ENCODE results near the gene SLC7A4.
"Not testable (repeated sequence)": the region's sequence is repeated elsewhere in the genome, so short reads cannot be mapped to it uniquely, and the experiment has no call there.

DNA sequence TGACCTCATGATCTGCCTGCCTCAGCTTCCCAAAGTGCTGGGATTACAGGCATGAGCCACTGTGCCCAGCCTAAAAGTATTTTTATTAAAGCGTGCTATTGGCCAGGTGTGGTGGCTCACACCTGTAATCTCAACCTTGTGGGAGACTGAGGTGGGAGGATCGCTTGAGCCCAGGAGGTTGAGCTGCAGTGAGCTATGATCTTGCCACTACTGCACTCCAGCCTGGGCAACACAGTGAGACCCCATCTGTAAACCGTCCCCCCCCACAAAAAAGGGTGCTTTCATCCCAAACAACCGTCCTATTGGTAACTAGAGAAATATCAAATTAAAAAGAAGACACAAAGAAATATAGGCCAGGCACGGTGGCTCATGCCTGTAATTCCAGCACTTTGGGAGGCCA, 6.8 kb upstream of the SLC7A4 start:
- TF ChIP-seq, protein P1, sequence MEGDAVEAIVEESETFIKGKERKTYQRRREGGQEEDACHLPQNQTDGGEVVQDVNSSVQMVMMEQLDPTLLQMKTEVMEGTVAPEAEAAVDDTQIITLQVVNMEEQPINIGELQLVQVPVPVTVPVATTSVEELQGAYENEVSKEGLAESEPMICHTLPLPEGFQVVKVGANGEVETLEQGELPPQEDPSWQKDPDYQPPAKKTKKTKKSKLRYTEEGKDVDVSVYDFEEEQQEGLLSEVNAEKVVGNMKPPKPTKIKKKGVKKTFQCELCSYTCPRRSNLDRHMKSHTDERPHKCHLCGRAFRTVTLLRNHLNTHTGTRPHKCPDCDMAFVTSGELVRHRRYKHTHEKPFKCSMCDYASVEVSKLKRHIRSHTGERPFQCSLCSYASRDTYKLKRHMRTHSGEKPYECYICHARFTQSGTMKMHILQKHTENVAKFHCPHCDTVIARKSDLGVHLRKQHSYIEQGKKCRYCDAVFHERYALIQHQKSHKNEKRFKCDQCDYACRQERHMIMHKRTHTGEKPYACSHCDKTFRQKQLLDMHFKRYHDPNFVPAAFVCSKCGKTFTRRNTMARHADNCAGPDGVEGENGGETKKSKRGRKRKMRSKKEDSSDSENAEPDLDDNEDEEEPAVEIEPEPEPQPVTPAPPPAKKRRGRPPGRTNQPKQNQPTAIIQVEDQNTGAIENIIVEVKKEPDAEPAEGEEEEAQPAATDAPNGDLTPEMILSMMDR (IDR thresholded peaks at IDR 0.05): not testable (repeated sequence)
- TF ChIP-seq POLR2AphosphoS5 (IDR thresholded peaks at IDR 0.05): not testable (repeated sequence)
